HCT116 (cell line): ENCODE measurements around the gene AP2S1. TPM values are rescaled to one million over a fixed set of nuclear protein-coding genes. Genes with fewer than 3 reads are reported as not detected.

Source experiments
- ATAC-seq: fragments of 200-7000 bp; cut with Tn5 transposase; 2 replicates; pipeline ENCODE4 v1.9.1; 2020; ENCODE audit warnings: mild to moderate bottlenecking, moderate library complexity
- Bru-seq: library from RNA; stranded (reverse); fragments of 400-500 nt; gene quantifications from one replicate; lab custom pipeline; 2021; lab: Mats Ljungman, UMichigan
- BruChase-seq, 2 experiments: library from RNA; stranded (reverse); fragments of 400-500 nt; gene quantifications; one replicate each; lab custom pipeline; 2021; lab: Mats Ljungman, UMichigan
- BruUV-seq: library from RNA; stranded (reverse); fragments of 400-500 nt; replicated peaks from 2 replicates; lab custom pipeline; 2021; lab: Mats Ljungman, UMichigan
- CTCF ChIA-PET: fragments of 300-600 bp; sonication (Branson Sonifier 250); formaldehyde crosslinking; loops from one replicate; lab custom pipeline; 2021; ENCODE audit warnings: antibody characterized with exemption; lab: Charles Lee
- POLR2A ChIA-PET: fragments of 300-600, 350-600 bp; sonication (Branson Sonifier 250); formaldehyde crosslinking; loops from one replicate; lab custom pipeline; 2021; ENCODE audit warnings: antibody characterized with exemption; lab: Charles Lee
- RAD21 ChIA-PET, 2 experiments: fragments of 300-600 bp; sonication (Branson Sonifier 250); formaldehyde crosslinking; loops; one replicate each; lab custom pipeline; 2023; ENCODE audit warnings: low total read pairs in 2 of 2; ENCODE audit not compliant: uncharacterized antibody in 2 of 2, unreplicated experiment in 2 of 2, low non-redundant PET in 1 of 2; lab: Charles Lee
- DNase-seq: peaks from one replicate; pipeline ENCODE4 v3.0.0-alpha.2; 2010; ENCODE audit warnings: low read depth, low spot score
- H2AFZ ChIP-seq: fragments of 200-600 bp; shearing (Covaris generic), sonication (generic); 2 replicates; pipeline ENCODE4 v1.6.1; 2017; ENCODE audit warnings: low read depth, mixed run types, mixed read lengths, antibody characterized with exemption, low read length; ENCODE audit not compliant: poor library complexity, severe bottlenecking
- H3K27ac ChIP-seq: 2 replicates; pipeline ENCODE4 v1.5.1; 2012; ENCODE audit warnings: low read depth, low read length
- H3K27me3 ChIP-seq: fragments of 200-600 bp; sonication (generic); 2 replicates; pipeline ENCODE4 v1.6.1; 2016; ENCODE audit warnings: mixed run types, low read length, mixed read lengths; ENCODE audit not compliant: insufficient read depth
- H3K36me3 ChIP-seq, 2 experiments: fragments of 200-500 bp in 1 of 2; fragments of 200-600 bp in 1 of 2; sonication (Bioruptor generic) in 1 of 2; sonication (generic) in 1 of 2; 2 replicates each; pipeline versions ENCODE4 v1.5.1 to v1.6.1; 2014 to 2016; ENCODE audit warnings: low read length in 2 of 2, inconsistent platforms in 1 of 2, mixed read lengths in 1 of 2, mixed run types in 1 of 2; ENCODE audit not compliant: insufficient read depth in 2 of 2, control insufficient read depth in 1 of 2
- H3K4me1 ChIP-seq, 2 experiments: fragments of 200-600 bp in 1 of 2; sonication (generic) in 1 of 2; 2 replicates each; pipeline versions ENCODE4 v1.5.1 to v1.6.1; 2012 to 2017; ENCODE audit warnings: low read length in 2 of 2, inconsistent platforms in 1 of 2, mild to moderate bottlenecking in 1 of 2, mixed read lengths in 1 of 2, mixed run types in 1 of 2, moderate library complexity in 1 of 2; ENCODE audit not compliant: insufficient read depth in 2 of 2, control insufficient read depth in 1 of 2
- H3K4me2 ChIP-seq: fragments of 200-600 bp; sonication (generic); 2 replicates; pipeline ENCODE4 v1.6.1; 2017; ENCODE audit warnings: mixed run types, low read length, mixed read lengths
- H3K4me3 ChIP-seq, 2 experiments: fragments of 200-600 bp in 1 of 2; sonication (generic) in 1 of 2; replicated peaks in 1 of 2; 2 replicates each; pipeline ENCODE4 v1.5.1; 2011 to 2016; ENCODE audit warnings: low read length in 2 of 2, control low read depth in 1 of 2, low read depth in 1 of 2, mild to moderate bottlenecking in 1 of 2, mixed read lengths in 1 of 2, mixed run types in 1 of 2
- H3K79me2 ChIP-seq: fragments of 200-600 bp; sonication (generic); 2 replicates; pipeline ENCODE4 v1.6.1; 2017; ENCODE audit warnings: mild to moderate bottlenecking, mixed run types, low read length, moderate library complexity, mixed read lengths; ENCODE audit not compliant: insufficient read depth
- H3K9ac ChIP-seq: fragments of 200-600 bp; sonication (generic); 2 replicates; pipeline ENCODE4 v1.6.1; 2016; ENCODE audit warnings: low read length, mixed read lengths
- H3K9me2 ChIP-seq: fragments of 200-600 bp; sonication (generic), shearing (Covaris generic); 2 replicates; pipeline ENCODE4 v1.6.1; 2017; ENCODE audit warnings: mixed run types, mild to moderate bottlenecking, moderate library complexity; ENCODE audit not compliant: insufficient read depth
- H3K9me3 ChIP-seq, 2 experiments: fragments of 200-500 bp in 1 of 2; fragments of 200-600 bp in 1 of 2; sonication (Bioruptor generic) in 1 of 2; sonication (generic) in 1 of 2; 2 replicates each; pipeline ENCODE4 v1.6.1; 2014 to 2017; ENCODE audit warnings: low read length in 2 of 2, mixed read lengths in 2 of 2, inconsistent platforms in 1 of 2, low read depth in 1 of 2, mild to moderate bottlenecking in 1 of 2, mixed run types in 1 of 2, moderate library complexity in 1 of 2; ENCODE audit not compliant: control insufficient read depth in 1 of 2, insufficient read depth in 1 of 2
- H4K20me1 ChIP-seq: fragments of 200-600 bp; sonication (generic), shearing (Covaris generic); 2 replicates; pipeline ENCODE4 v1.6.1; 2017; ENCODE audit warnings: mixed run types, mild to moderate bottlenecking, moderate library complexity; ENCODE audit not compliant: insufficient read depth
- EGR1 ChIP-seq: IDR thresholded peaks from 2 replicates; pipeline ENCODE4 v1.6.1; 2012; ENCODE audit warnings: low read depth
- ELF1 ChIP-seq: IDR thresholded peaks from 2 replicates; pipeline ENCODE4 v1.6.1; 2012; ENCODE audit warnings: low read depth, borderline replicate concordance
- FOSL1 ChIP-seq: IDR thresholded peaks from 2 replicates; pipeline ENCODE4 v1.6.1; 2012; ENCODE audit warnings: low read depth
- JUND ChIP-seq: IDR thresholded peaks from 2 replicates; pipeline ENCODE4 v1.6.1; 2012
- RAD21 ChIP-seq: IDR thresholded peaks from 2 replicates; pipeline ENCODE4 v1.6.1; 2012; ENCODE audit warnings: low read depth, mild to moderate bottlenecking
- SIN3A ChIP-seq: IDR thresholded peaks from 2 replicates; pipeline ENCODE4 v1.6.1; 2012; ENCODE audit warnings: low read depth
- SP1 ChIP-seq: IDR thresholded peaks from 2 replicates; pipeline ENCODE4 v1.6.1; 2012; ENCODE audit warnings: low read depth
- SRF ChIP-seq: IDR thresholded peaks from 2 replicates; pipeline ENCODE4 v1.6.1; 2012; ENCODE audit warnings: low read depth
- YY1 ChIP-seq: IDR thresholded peaks from 2 replicates; pipeline ENCODE4 v1.6.1; 2011; ENCODE audit warnings: low read length, low read depth, moderate library complexity, mild to moderate bottlenecking; ENCODE audit not compliant: insufficient replicate concordance; ENCODE audit errors: extremely low read depth
- ZNF274 ChIP-seq: fragments of 200-500 bp; sonication (Bioruptor generic); IDR thresholded peaks from 2 replicates; pipeline ENCODE4 v1.6.1; 2014; ENCODE audit warnings: mild to moderate bottlenecking, low read depth, low read length, inconsistent platforms
- intact Hi-C: fragments of 100-400 bp; cut with micrococcal nuclease; formaldehyde crosslinking; loops from 2 replicates; pipeline ENCODE4 v1.10.0; 2022
- long read RNA-seq: library from polyadenylated mRNA; unstranded; transcript quantifications from one replicate; pipeline ENCODE4 v2.0.0, GENCODE V29; 2021; ENCODE audit not compliant: unreplicated experiment
- polyA plus RNA-seq: library from polyadenylated mRNA; unstranded; fragments of >200 nt; gene quantifications from 2 replicates; pipeline ENCODE4 v1.2.1, GENCODE V29; 2012; ENCODE audit warnings: missing spikeins
- total RNA-seq: library from RNA; stranded (reverse); gene quantifications from one replicate; pipeline ENCODE4 v1.2.1, GENCODE V29; 2021; ENCODE audit not compliant: unreplicated experiment
- TF ChIP-seq, protein P1 (sequence below): IDR thresholded peaks from 2 replicates; pipeline ENCODE4 v1.6.1; 2012; ENCODE audit warnings: low read depth
- TF ChIP-seq, protein P2 (sequence below): IDR thresholded peaks from 2 replicates; pipeline ENCODE4 v1.6.1; 2011; ENCODE audit warnings: mild to moderate bottlenecking, low read length, moderate library complexity; ENCODE audit not compliant: insufficient replicate concordance; ENCODE audit errors: extremely low read depth
- TF ChIP-seq, protein P3 (sequence below): IDR thresholded peaks from 2 replicates; pipeline ENCODE4 v1.6.1; 2012
- TF ChIP-seq, protein P4 (sequence below), 3 experiments: fragments of 200-600 bp in 1 of 3; sonication (generic) in 1 of 3; IDR thresholded peaks in 2 of 3; conservative IDR thresholded peaks in 1 of 3; 2 replicates each; pipeline ENCODE4 v1.5.1; 2012 to 2017; ENCODE audit warnings: low read depth in 2 of 3, low read length in 2 of 3, antibody characterized with exemption in 1 of 3, borderline replicate concordance in 1 of 3, control low read depth in 1 of 3, mild to moderate bottlenecking in 1 of 3, mixed read lengths in 1 of 3, mixed run types in 1 of 3, moderate library complexity in 1 of 3; ENCODE audit not compliant: insufficient read depth in 1 of 3

AP2S1 gene
- total RNA-seq (296 TPM), Bru-seq, nascent RNA (percentile 81 among the genes with signal in this experiment), BruChase-seq, experiment 1, labeled RNA remaining after a 6-hour chase (percentile 89 among the genes with signal in this experiment), BruChase-seq, experiment 2, labeled RNA remaining after a 2-hour chase (percentile 82 among the genes with signal in this experiment)
- polyA plus RNA-seq: 311 and 325 TPM in 2 replicates
- long read RNA-seq, transcript AP2S1-203 (4 exons, 636 nt): minor isoform, 13 of 214 reads
- long read RNA-seq, transcript AP2S1-201 (5 exons, 935 nt): major isoform, 135 of 214 reads
- long read RNA-seq, transcript AP2S1-209 (5 exons, 898 nt): minor isoform, 11 of 214 reads
- long read RNA-seq, transcript AP2S1-204 (4 exons, 707 nt): minor isoform, 23 of 214 reads
- long read RNA-seq, partial matches to known transcripts: 5 of 214 reads
- long read RNA-seq, other reads (novel, unspliced or antisense): 13 of 214 reads

DNA sequence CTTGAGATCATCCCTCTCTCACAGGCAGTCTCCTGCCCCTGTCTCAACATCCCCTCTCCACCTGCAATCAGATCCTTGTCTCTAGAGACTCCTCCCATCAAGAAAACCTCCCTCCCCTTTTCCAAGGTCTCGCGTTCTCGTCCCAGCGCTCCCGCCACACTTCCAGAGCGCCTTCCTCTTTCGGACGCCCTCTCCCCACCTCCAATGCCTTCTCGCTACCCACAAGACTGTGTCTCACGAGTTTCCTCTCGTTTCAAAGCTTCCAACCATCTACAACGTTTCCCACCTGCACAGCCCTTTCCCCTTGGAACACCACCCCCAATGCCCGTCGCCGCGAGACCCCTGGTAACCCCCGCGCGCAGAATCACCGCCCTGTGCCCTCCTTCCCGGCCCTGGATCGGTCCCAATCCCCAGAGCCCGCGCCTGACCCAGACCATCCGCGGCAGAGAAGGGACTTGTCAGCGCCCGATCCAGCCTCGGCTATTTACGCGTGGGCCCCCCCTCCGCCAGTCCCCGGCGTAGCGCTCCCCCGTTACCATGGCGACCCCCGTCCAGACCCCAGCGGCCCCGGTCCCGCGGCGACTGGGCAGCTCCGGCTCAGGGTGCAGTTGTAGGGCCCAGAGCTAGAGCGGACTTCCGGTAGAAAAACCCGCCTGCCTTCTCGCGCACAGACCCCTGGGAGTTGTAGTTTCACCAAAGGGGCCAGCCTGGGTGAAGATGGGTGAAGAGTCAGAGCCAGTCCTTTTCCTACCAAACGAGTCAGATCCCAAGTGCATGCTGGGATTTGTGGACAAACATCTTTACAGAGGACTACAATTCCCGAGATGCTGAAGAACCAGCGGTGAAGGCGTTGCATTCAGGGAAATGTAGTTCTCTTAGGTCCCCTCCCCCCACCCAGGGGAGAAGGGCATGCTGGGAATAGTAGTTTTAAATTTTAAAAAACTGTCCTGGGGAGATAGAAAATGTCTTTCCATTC, at the start of gene AP2S1:
AP2S1 (minus strand) TSS at position 619 of the 976 bp plus-strand sequence; CDS start at position 539, 80 bp downstream.
- H3K4me1 ChIP-seq: peaks cover 7 to 35% of the 10 kb centered on the region in 2 experiments
- ChIA-PET POLR2A (interaction anchor here (0.6 to 1.0 kb wide), 5 partner anchors 16 to 1525 kb away, joined by 3 read pairs; no protein-coding TSS in a partner anchor), CTCF (interaction anchor here (1.0 to 2.2 kb wide), 2 partner anchors 10 to 97 kb away, joined by 4 to 6 read pairs; no protein-coding TSS in a partner anchor), RAD21 (interaction anchor here (0.6 kb wide), 2 partner anchors 19 to 21 kb away, joined by 3 to 6 read pairs; no protein-coding TSS in a partner anchor)
- peak within 1 kb of the TSS; percentile 88 for H3K4me2 ChIP-seq
- peak within 1 kb of the TSS; percentile 55 for H2AFZ ChIP-seq
- H3K36me3 ChIP-seq: peaks cover 7 to 17% of the 10 kb centered on the region in 2 experiments
- no TSS peak for BruUV-seq
- peaks cover 50% of the 10 kb centered on the region for H3K79me2 ChIP-seq
- ATAC-seq (peak; percentile 89), DNase-seq (peak; percentile 99)
- H3K27me3 ChIP-seq: no peaks in the 10 kb centered on the region
- H4K20me1 ChIP-seq: no peaks in the 10 kb centered on the region
- no peaks in the 10 kb centered on the region for H3K9me3 ChIP-seq
- H3K4me3 ChIP-seq: peak within 1 kb of the TSS; percentile 96 to 98
- peak within 1 kb of the TSS; percentile 96 for H3K27ac ChIP-seq
- H3K9me2 ChIP-seq: no peaks in the 10 kb centered on the region
- peak within 1 kb of the TSS; percentile 99 for H3K9ac ChIP-seq
- intact Hi-C loops: no loop called here
- TF ChIP-seq EGR1: no peak
- TF ChIP-seq ZNF274: no peak
- TF ChIP-seq, protein P1, sequence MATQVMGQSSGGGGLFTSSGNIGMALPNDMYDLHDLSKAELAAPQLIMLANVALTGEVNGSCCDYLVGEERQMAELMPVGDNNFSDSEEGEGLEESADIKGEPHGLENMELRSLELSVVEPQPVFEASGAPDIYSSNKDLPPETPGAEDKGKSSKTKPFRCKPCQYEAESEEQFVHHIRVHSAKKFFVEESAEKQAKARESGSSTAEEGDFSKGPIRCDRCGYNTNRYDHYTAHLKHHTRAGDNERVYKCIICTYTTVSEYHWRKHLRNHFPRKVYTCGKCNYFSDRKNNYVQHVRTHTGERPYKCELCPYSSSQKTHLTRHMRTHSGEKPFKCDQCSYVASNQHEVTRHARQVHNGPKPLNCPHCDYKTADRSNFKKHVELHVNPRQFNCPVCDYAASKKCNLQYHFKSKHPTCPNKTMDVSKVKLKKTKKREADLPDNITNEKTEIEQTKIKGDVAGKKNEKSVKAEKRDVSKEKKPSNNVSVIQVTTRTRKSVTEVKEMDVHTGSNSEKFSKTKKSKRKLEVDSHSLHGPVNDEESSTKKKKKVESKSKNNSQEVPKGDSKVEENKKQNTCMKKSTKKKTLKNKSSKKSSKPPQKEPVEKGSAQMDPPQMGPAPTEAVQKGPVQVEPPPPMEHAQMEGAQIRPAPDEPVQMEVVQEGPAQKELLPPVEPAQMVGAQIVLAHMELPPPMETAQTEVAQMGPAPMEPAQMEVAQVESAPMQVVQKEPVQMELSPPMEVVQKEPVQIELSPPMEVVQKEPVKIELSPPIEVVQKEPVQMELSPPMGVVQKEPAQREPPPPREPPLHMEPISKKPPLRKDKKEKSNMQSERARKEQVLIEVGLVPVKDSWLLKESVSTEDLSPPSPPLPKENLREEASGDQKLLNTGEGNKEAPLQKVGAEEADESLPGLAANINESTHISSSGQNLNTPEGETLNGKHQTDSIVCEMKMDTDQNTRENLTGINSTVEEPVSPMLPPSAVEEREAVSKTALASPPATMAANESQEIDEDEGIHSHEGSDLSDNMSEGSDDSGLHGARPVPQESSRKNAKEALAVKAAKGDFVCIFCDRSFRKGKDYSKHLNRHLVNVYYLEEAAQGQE: no peak
- no peak; the same call in 1 of the 2 replicates for TF ChIP-seq ELF1
- TF ChIP-seq, protein P2, sequence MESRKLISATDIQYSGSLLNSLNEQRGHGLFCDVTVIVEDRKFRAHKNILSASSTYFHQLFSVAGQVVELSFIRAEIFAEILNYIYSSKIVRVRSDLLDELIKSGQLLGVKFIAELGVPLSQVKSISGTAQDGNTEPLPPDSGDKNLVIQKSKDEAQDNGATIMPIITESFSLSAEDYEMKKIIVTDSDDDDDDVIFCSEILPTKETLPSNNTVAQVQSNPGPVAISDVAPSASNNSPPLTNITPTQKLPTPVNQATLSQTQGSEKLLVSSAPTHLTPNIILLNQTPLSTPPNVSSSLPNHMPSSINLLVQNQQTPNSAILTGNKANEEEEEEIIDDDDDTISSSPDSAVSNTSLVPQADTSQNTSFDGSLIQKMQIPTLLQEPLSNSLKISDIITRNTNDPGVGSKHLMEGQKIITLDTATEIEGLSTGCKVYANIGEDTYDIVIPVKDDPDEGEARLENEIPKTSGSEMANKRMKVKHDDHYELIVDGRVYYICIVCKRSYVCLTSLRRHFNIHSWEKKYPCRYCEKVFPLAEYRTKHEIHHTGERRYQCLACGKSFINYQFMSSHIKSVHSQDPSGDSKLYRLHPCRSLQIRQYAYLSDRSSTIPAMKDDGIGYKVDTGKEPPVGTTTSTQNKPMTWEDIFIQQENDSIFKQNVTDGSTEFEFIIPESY: peak; percentile 85
- TF ChIP-seq FOSL1: no peak
- TF ChIP-seq, protein P3, sequence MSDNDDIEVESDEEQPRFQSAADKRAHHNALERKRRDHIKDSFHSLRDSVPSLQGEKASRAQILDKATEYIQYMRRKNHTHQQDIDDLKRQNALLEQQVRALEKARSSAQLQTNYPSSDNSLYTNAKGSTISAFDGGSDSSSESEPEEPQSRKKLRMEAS: peak; percentile 69
- no peak; the same call in 1 of the 2 replicates for TF ChIP-seq JUND
- TF ChIP-seq SIN3A: peak; percentile 85; the same call in 1 of the 2 replicates
- TF ChIP-seq SP1: peak; percentile 82
- TF ChIP-seq RAD21: no peak
- TF ChIP-seq, protein P4, sequence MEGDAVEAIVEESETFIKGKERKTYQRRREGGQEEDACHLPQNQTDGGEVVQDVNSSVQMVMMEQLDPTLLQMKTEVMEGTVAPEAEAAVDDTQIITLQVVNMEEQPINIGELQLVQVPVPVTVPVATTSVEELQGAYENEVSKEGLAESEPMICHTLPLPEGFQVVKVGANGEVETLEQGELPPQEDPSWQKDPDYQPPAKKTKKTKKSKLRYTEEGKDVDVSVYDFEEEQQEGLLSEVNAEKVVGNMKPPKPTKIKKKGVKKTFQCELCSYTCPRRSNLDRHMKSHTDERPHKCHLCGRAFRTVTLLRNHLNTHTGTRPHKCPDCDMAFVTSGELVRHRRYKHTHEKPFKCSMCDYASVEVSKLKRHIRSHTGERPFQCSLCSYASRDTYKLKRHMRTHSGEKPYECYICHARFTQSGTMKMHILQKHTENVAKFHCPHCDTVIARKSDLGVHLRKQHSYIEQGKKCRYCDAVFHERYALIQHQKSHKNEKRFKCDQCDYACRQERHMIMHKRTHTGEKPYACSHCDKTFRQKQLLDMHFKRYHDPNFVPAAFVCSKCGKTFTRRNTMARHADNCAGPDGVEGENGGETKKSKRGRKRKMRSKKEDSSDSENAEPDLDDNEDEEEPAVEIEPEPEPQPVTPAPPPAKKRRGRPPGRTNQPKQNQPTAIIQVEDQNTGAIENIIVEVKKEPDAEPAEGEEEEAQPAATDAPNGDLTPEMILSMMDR (IDR thresholded peaks at IDR 0.05 in 2 of 3, conservative IDR thresholded peaks at IDR 0.05 in 1 of 3; ENCODE audit: borderline replicate concordance in 1 of 3, insufficient read depth in 1 of 3, low read depth in 2 of 3, low read length in 2 of 3): no peak
- peak; percentile 81 for TF ChIP-seq YY1
- TF ChIP-seq SRF: peak; percentile 61; the same call in 1 of the 2 replicates
